Measurements from ENCODE around the gene C7orf25. TPM values are rescaled to one million over a fixed set of nuclear protein-coding genes. Genes with fewer than 3 reads are reported as not detected.
A peak's percentile ranks its signal among the peaks of the same experiment; 100 is the strongest.

The C7orf25 gene
- total and polyA plus RNA-seq, 10 of the 15 experiments (the other 5 are each of a cell fraction or from before 2014, with no cell fraction given) = 0.63 to 3.2 (median 1.7) TPM

- TF ChIP-seq NFXL1 (IDR thresholded peaks at IDR 0.05; ENCODE audit: borderline replicate concordance) (no peak), SREBF2 (IDR thresholded peaks at IDR 0.05; ENCODE audit: low read length) (no peak), NFYB (IDR thresholded peaks at IDR 0.05; ENCODE audit: insufficient read depth, low read depth, low read length) (no peak), RUNX3 (IDR thresholded peaks at IDR 0.05; ENCODE audit: low read length) (0 out of 2 replicates have a peak, but pooled peaks have one; percentile 12), IKZF2 (IDR thresholded peaks at IDR 0.05) (peak in 1 of 2 experiments; percentile 34; a peak in 1 of 4 replicates), TCF12 (IDR thresholded peaks at IDR 0.05; ENCODE audit: low read depth, low read length) (no peak), TBL1XR1 (IDR thresholded peaks at IDR 0.05; ENCODE audit: low read depth, low read length) (no peak), NR2F1 (conservative IDR thresholded peaks at IDR 0.05) (peak; percentile 73), BHLHE40 (IDR thresholded peaks at IDR 0.05; ENCODE audit: borderline replicate concordance in 1 of 2, low read depth in 2 of 2, low read length in 1 of 2) (peak; percentile 45 to 85; a peak in 3 of 4 replicates), EED (IDR thresholded peaks at IDR 0.05; ENCODE audit: low read depth) (0 out of 2 replicates have a peak, but pooled peaks have one; percentile 37), ZSCAN29 (IDR thresholded peaks at IDR 0.05) (0 out of 2 replicates have a peak, but pooled peaks have one; percentile 22), PAX8 (IDR thresholded peaks at IDR 0.05) (no peak), CEBPB (IDR thresholded peaks at IDR 0.05; ENCODE audit: borderline replicate concordance in 1 of 2, low read depth in 2 of 2, low read length in 2 of 2) (no peak), HDGF (IDR thresholded peaks at IDR 0.05) (peak; percentile 77; the same call in 1 of the 2 replicates), IKZF1 (conservative IDR thresholded peaks at IDR 0.05) (peak; percentile 96), CBX5 (IDR thresholded peaks at IDR 0.05; ENCODE audit: low read depth) (0 out of 2 replicates have a peak, but pooled peaks have one; percentile 18), CREB1 (IDR thresholded peaks at IDR 0.05; ENCODE audit: low read depth) (peak; percentile 84), CBFB (IDR thresholded peaks at IDR 0.05; ENCODE audit: low read depth) (peak; percentile 40; the same call in 1 of the 2 replicates), TCF7 (IDR thresholded peaks at IDR 0.05; ENCODE audit: borderline replicate concordance) (no peak), SMAD5 (IDR thresholded peaks at IDR 0.05; ENCODE audit: low read depth) (no peak), MYB (IDR thresholded peaks at IDR 0.05; ENCODE audit: borderline replicate concordance, low read depth, low read length) (no peak)
- TF ChIP-seq, protein P1, sequence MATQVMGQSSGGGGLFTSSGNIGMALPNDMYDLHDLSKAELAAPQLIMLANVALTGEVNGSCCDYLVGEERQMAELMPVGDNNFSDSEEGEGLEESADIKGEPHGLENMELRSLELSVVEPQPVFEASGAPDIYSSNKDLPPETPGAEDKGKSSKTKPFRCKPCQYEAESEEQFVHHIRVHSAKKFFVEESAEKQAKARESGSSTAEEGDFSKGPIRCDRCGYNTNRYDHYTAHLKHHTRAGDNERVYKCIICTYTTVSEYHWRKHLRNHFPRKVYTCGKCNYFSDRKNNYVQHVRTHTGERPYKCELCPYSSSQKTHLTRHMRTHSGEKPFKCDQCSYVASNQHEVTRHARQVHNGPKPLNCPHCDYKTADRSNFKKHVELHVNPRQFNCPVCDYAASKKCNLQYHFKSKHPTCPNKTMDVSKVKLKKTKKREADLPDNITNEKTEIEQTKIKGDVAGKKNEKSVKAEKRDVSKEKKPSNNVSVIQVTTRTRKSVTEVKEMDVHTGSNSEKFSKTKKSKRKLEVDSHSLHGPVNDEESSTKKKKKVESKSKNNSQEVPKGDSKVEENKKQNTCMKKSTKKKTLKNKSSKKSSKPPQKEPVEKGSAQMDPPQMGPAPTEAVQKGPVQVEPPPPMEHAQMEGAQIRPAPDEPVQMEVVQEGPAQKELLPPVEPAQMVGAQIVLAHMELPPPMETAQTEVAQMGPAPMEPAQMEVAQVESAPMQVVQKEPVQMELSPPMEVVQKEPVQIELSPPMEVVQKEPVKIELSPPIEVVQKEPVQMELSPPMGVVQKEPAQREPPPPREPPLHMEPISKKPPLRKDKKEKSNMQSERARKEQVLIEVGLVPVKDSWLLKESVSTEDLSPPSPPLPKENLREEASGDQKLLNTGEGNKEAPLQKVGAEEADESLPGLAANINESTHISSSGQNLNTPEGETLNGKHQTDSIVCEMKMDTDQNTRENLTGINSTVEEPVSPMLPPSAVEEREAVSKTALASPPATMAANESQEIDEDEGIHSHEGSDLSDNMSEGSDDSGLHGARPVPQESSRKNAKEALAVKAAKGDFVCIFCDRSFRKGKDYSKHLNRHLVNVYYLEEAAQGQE (IDR thresholded peaks at IDR 0.05; ENCODE audit: low read depth, low read length) = peak; percentile 30; the same call in 1 of the 2 replicates
- TF ChIP-seq, protein P2, sequence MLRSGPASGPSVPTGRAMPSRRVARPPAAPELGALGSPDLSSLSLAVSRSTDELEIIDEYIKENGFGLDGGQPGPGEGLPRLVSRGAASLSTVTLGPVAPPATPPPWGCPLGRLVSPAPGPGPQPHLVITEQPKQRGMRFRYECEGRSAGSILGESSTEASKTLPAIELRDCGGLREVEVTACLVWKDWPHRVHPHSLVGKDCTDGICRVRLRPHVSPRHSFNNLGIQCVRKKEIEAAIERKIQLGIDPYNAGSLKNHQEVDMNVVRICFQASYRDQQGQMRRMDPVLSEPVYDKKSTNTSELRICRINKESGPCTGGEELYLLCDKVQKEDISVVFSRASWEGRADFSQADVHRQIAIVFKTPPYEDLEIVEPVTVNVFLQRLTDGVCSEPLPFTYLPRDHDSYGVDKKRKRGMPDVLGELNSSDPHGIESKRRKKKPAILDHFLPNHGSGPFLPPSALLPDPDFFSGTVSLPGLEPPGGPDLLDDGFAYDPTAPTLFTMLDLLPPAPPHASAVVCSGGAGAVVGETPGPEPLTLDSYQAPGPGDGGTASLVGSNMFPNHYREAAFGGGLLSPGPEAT (IDR thresholded peaks at IDR 0.05; ENCODE audit: low read depth) = 0 out of 2 replicates have a peak, but pooled peaks have one; percentile 29
Measured at GRCh38 chr7:42911454-42912447, at the start of gene C7orf25 (continued).

Measured in GM12878 (cell line).